HepG2 (cell line): Measurements from ENCODE around the gene CYP4F2. TPM values are rescaled to one million over a fixed set of nuclear protein-coding genes. Genes with fewer than 3 reads are reported as not detected.

Experiments
- ATAC-seq: fragments of 200-7000 bp; cut with Tn5 transposase; 3 replicates; pipeline ENCODE4 v1.9.1; 2020; ENCODE audit warnings: mild to moderate bottlenecking, moderate library complexity
- BruUV-seq: library from RNA; stranded (reverse); fragments of 400-500 nt; replicated peaks from 2 replicates; lab custom pipeline; 2021; lab: Mats Ljungman, UMichigan
- CTCF ChIA-PET: fragments of 300-600 bp; formaldehyde crosslinking; extraction: SDS; loops from one replicate; lab custom pipeline; 2021; ENCODE audit warnings: low total read pairs, inconsistent platforms, low intra/inter-chr PET ratio; lab: Yijun Ruan, JAX
- POLR2A ChIA-PET: fragments of 350-600 bp; sonication (Branson Sonifier 250); formaldehyde crosslinking; loops from one replicate; lab custom pipeline; 2020; ENCODE audit warnings: antibody characterized with exemption, inconsistent platforms; lab: Yijun Ruan, JAX
- DNase-seq: peaks from one replicate; pipeline ENCODE4 v3.0.0-alpha.2; 2015; ENCODE audit warnings: low spot score
- FAIRE-seq: peaks from 3 replicates; lab custom pipeline; 2011; peaks lifted over from hg19 to GRCh38; lab: Jason Lieb, UNC
- H2AFZ ChIP-seq: one replicate; pipeline ENCODE4 v1.6.1; 2011; ENCODE audit warnings: low read length, inconsistent platforms
- H3K27ac ChIP-seq: fragments of 300-600 bp; 3 replicates; pipeline ENCODE4 v1.8.0; 2011; ENCODE audit warnings: mixed run types, mild to moderate bottlenecking, mixed read lengths, low read length, inconsistent platforms; ENCODE audit not compliant: insufficient read depth; ENCODE audit errors: extremely low read length
- H3K27me3 ChIP-seq, 2 experiments: fragments of 200-600 bp in 1 of 2; 2 replicates in 1 of 2; 3 replicates in 1 of 2; pipeline versions ENCODE4 v1.6.0 to v1.8.0; 2011; ENCODE audit warnings: low read length in 2 of 2, mild to moderate bottlenecking in 2 of 2, moderate library complexity in 2 of 2, inconsistent platforms in 1 of 2; ENCODE audit not compliant: insufficient read depth in 2 of 2, control insufficient read depth in 1 of 2
- H3K36me3 ChIP-seq, 2 experiments: fragments of 200-600 bp in 1 of 2; replicated peaks in 1 of 2; 2 replicates in 1 of 2; 3 replicates in 1 of 2; pipeline versions ENCODE4 v1.5.1 to v1.8.0; 2011; ENCODE audit warnings: low read length in 2 of 2, inconsistent platforms in 1 of 2; ENCODE audit not compliant: insufficient read depth in 2 of 2, control insufficient read depth in 1 of 2
- H3K4me1 ChIP-seq: 2 replicates; pipeline ENCODE4 v1.5.1; 2012; ENCODE audit warnings: low read length, inconsistent platforms; ENCODE audit not compliant: insufficient read depth
- H3K4me2 ChIP-seq: 2 replicates; pipeline ENCODE4 v1.6.0; 2011; ENCODE audit warnings: low read depth, low read length, inconsistent platforms
- H3K4me3 ChIP-seq, 3 experiments: fragments of 200-600 bp in 1 of 3; sonication (generic), shearing (Covaris generic) in 1 of 3; replicated peaks in 1 of 3; 2 replicates each; pipeline ENCODE4 v1.5.1; 2011 to 2016; ENCODE audit warnings: low read length in 3 of 3, inconsistent platforms in 2 of 3, low read depth in 2 of 3, mild to moderate bottlenecking in 2 of 3, control low read depth in 1 of 3, mixed read lengths in 1 of 3; ENCODE audit not compliant: insufficient read depth in 1 of 3
- H3K79me2 ChIP-seq: one replicate; pipeline ENCODE4 v1.6.1; 2011; ENCODE audit warnings: low read length, inconsistent platforms; ENCODE audit not compliant: insufficient read depth
- H3K9ac ChIP-seq: 2 replicates; pipeline ENCODE4 v1.6.0; 2011; ENCODE audit warnings: mild to moderate bottlenecking, low read depth, low read length, inconsistent platforms; ENCODE audit not compliant: insufficient read depth
- H3K9me3 ChIP-seq: 2 replicates; pipeline ENCODE4 v1.5.1; 2012; ENCODE audit warnings: mild to moderate bottlenecking, low read length
- H4K20me1 ChIP-seq: 2 replicates; pipeline ENCODE4 v1.6.0; 2011; ENCODE audit warnings: inconsistent platforms, mild to moderate bottlenecking, low read length, moderate library complexity; ENCODE audit not compliant: insufficient read depth
- FOSL2 ChIP-seq: sonication (generic); formaldehyde crosslinking; IDR thresholded peaks from 2 replicates; pipeline ENCODE4 v1.4.0; 2020; ENCODE audit warnings: missing genetic modification reagents
- HES4 ChIP-seq: sonication (generic); formaldehyde crosslinking; IDR thresholded peaks from 2 replicates; pipeline ENCODE4 v1.9.0; 2021; ENCODE audit warnings: mild to moderate bottlenecking, missing genetic modification reagents, borderline replicate concordance
- HNRNPH1 ChIP-seq: fragments of 200-400 bp; formaldehyde crosslinking; optimal IDR thresholded peaks from 2 replicates; pipeline ENCODE3; 2017; ENCODE audit warnings: mild to moderate bottlenecking, low read depth, low read length
- MLLT10 ChIP-seq: sonication (generic); formaldehyde crosslinking; IDR thresholded peaks from 2 replicates; pipeline ENCODE4 v1.4.0; 2020; ENCODE audit warnings: missing genetic modification reagents
- PHF5A ChIP-seq: IDR thresholded peaks from one replicate; pipeline ENCODE4 v1.6.1; 2018; ENCODE audit warnings: low read depth, missing genetic modification reagents; ENCODE audit not compliant: unreplicated experiment
- SMC3 ChIP-seq: IDR thresholded peaks from 2 replicates; pipeline ENCODE4 v1.6.1; 2011; ENCODE audit warnings: low read length, improper control_type of control experiment
- TRAFD1 ChIP-seq: sonication (generic); formaldehyde crosslinking; IDR thresholded peaks from 2 replicates; pipeline ENCODE4 v1.5.1; 2020; ENCODE audit warnings: missing genetic modification reagents, mild to moderate bottlenecking, borderline replicate concordance
- ZBTB8A ChIP-seq: sonication (generic); formaldehyde crosslinking; IDR thresholded peaks from 2 replicates; pipeline ENCODE4 v1.4.0; 2020; ENCODE audit warnings: mild to moderate bottlenecking, low read depth, missing genetic modification reagents, borderline replicate concordance
- ZFP62 ChIP-seq: sonication (generic); formaldehyde crosslinking; IDR thresholded peaks from 2 replicates; pipeline ENCODE4 v1.4.0; 2020; ENCODE audit warnings: missing genetic modification reagents
- ZFX ChIP-seq: sonication (generic); formaldehyde crosslinking; IDR thresholded peaks from 2 replicates; pipeline ENCODE4 v1.4.0; 2020; ENCODE audit warnings: mild to moderate bottlenecking, low read depth, missing genetic modification reagents, moderate library complexity
- ZGPAT ChIP-seq: IDR thresholded peaks from 2 replicates; pipeline ENCODE4 v1.6.1; 2016; ENCODE audit warnings: mild to moderate bottlenecking
- ZNF296 ChIP-seq: sonication (generic); formaldehyde crosslinking; conservative IDR thresholded peaks from 2 replicates; pipeline ENCODE4 v1.5.0; 2020; ENCODE audit warnings: mild to moderate bottlenecking, missing genetic modification reagents
- ZNF383 ChIP-seq: sonication (generic); formaldehyde crosslinking; IDR thresholded peaks from 2 replicates; pipeline ENCODE4 v1.4.0; 2020; ENCODE audit warnings: missing genetic modification reagents, mild to moderate bottlenecking, borderline replicate concordance
- ZNF543 ChIP-seq: sonication (generic); formaldehyde crosslinking; IDR thresholded peaks from 2 replicates; pipeline ENCODE4 v1.4.0; 2020; ENCODE audit warnings: mild to moderate bottlenecking, missing genetic modification reagents
- ZSCAN22 ChIP-seq: sonication (generic); formaldehyde crosslinking; IDR thresholded peaks from 2 replicates; pipeline ENCODE4 v1.4.0; 2020; ENCODE audit warnings: mild to moderate bottlenecking, missing genetic modification reagents
- WGBS: methylation state at CpG from one replicate; pipeline ENCODE4 v1.1.6; 2017; ENCODE audit warnings: low lambda C conversion rate; 5-methylcytosine and 5-hydroxymethylcytosine counted together
- in situ Hi-C: cut with HindIII; loops from 2 replicates; pipeline ENCODE4 v1.10.0; 2017; ENCODE audit warnings: low pct_unique_long_range_greater_than_20kb; ENCODE audit not compliant: extremely low pct_ligation_motif_present
- intact Hi-C: fragments of 100-400 bp; cut with micrococcal nuclease; formaldehyde crosslinking; loops from one replicate; pipeline ENCODE4 v1.10.0; 2022; ENCODE audit not compliant: unreplicated experiment
- polyA plus RNA-seq, 8 experiments: library from polyadenylated mRNA; depleted of rRNA in 3 of 8; stranded (reverse) in 7 of 8; unstranded in 1 of 8; fragments of >200 nt; fragmentation: Illumina TruSeq in 4 of 8; extraction: Trizol in 4 of 8; gene quantifications; 2 replicates each; pipeline versions ENCODE4 v1.2.1 to v1.2.3, GENCODE V29; 2011 to 2016; ENCODE audit warnings: low read depth in 4 of 8, missing spikeins in 1 of 8, mixed read lengths in 1 of 8; ENCODE audit not compliant: insufficient read depth in 1 of 8
- total RNA-seq, 5 experiments: library from RNA; depleted of rRNA; stranded (reverse); fragments of >200 nt; fragmentation: Illumina TruSeq; extraction: Trizol; gene quantifications; 2 replicates each; pipeline ENCODE4 v1.2.3, GENCODE V29; 2016; ENCODE audit warnings: low read depth in 1 of 5
- TF ChIP-seq, protein P1 (sequence below): sonication (generic); formaldehyde crosslinking; IDR thresholded peaks from 2 replicates; pipeline ENCODE4 v1.4.0; 2020; ENCODE audit warnings: mild to moderate bottlenecking, missing genetic modification reagents, borderline replicate concordance
- TF ChIP-seq, protein P2 (sequence below): sonication (generic); formaldehyde crosslinking; IDR thresholded peaks from 2 replicates; pipeline ENCODE4 v1.5.0; 2020; ENCODE audit warnings: mild to moderate bottlenecking, missing genetic modification reagents

CYP4F2 gene
- total and polyA plus RNA-seq, 2 of the 13 experiments (the other 11 are each of a cell fraction or from before 2014, with no cell fraction given) = 3.7 to 3.9 TPM

DNA sequence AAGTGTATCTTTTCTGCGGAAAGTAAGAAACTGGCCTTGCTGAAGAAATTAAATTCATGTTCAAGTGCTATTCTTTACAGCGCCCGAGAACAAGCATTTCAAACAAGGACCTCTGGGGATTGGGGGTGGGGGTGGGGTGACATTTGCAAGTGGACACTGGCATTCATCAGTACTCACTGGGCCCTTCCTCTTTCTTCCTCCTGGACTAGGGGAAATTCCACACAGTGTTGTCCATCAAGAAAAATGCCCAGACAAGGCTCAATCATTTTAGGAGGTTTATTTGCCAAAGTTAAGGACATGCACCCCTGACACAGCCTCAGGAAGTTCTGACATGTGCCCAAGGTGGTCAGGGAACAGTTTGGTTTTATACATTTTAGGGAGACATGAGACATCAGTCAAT is 59.5 kb downstream of the CYP4F2 start:
- H3K4me1 ChIP-seq = peaks cover 8% of the 10 kb centered on the region
- 100% methylated on average over 3 of the region's 3 CpGs for WGBS
- H3K9me3 ChIP-seq = no peaks in the 10 kb centered on the region
- no peaks in the 10 kb centered on the region for H3K36me3 ChIP-seq
- no peak overlapping the region for H2AFZ ChIP-seq
- POLR2A ChIA-PET = no interaction called here
- DNase-seq = no peak
- no peak overlapping the region for H3K27ac ChIP-seq
- no peak overlapping the region for H3K4me2 ChIP-seq
- H4K20me1 ChIP-seq = no peaks in the 10 kb centered on the region
- BruUV-seq = no TSS peak
- no peak for TF ChIP-seq ZNF296
- TF ChIP-seq ZFP62 (CRISPR knock-in tag) = no peak
- TF ChIP-seq HNRNPH1 = no peak
- no peak for TF ChIP-seq ZNF383 (CRISPR knock-in tag)
- no peak for TF ChIP-seq HES4
- no peak for TF ChIP-seq ZBTB8A (CRISPR knock-in tag)
- TF ChIP-seq PHF5A (CRISPR knock-in tag) = no peak
- TF ChIP-seq, protein P1, sequence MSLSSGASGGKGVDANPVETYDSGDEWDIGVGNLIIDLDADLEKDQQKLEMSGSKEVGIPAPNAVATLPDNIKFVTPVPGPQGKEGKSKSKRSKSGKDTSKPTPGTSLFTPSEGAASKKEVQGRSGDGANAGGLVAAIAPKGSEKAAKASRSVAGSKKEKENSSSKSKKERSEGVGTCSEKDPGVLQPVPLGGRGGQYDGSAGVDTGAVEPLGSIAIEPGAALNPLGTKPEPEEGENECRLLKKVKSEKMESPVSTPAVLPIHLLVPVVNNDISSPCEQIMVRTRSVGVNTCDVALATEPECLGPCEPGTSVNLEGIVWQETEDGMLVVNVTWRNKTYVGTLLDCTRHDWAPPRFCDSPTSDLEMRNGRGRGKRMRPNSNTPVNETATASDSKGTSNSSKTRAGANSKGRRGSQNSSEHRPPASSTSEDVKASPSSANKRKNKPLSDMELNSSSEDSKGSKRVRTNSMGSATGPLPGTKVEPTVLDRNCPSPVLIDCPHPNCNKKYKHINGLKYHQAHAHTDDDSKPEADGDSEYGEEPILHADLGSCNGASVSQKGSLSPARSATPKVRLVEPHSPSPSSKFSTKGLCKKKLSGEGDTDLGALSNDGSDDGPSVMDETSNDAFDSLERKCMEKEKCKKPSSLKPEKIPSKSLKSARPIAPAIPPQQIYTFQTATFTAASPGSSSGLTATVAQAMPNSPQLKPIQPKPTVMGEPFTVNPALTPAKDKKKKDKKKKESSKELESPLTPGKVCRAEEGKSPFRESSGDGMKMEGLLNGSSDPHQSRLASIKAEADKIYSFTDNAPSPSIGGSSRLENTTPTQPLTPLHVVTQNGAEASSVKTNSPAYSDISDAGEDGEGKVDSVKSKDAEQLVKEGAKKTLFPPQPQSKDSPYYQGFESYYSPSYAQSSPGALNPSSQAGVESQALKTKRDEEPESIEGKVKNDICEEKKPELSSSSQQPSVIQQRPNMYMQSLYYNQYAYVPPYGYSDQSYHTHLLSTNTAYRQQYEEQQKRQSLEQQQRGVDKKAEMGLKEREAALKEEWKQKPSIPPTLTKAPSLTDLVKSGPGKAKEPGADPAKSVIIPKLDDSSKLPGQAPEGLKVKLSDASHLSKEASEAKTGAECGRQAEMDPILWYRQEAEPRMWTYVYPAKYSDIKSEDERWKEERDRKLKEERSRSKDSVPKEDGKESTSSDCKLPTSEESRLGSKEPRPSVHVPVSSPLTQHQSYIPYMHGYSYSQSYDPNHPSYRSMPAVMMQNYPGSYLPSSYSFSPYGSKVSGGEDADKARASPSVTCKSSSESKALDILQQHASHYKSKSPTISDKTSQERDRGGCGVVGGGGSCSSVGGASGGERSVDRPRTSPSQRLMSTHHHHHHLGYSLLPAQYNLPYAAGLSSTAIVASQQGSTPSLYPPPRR (CRISPR knock-in tag) = no peak
- no peak for TF ChIP-seq ZNF543
- TF ChIP-seq FOSL2 (CRISPR knock-in tag) = no peak
- TF ChIP-seq TRAFD1 (CRISPR knock-in tag) = no peak
- TF ChIP-seq SMC3 = no peak
- TF ChIP-seq MLLT10 (CRISPR knock-in tag) = no peak
- no peak for TF ChIP-seq ZSCAN22
- no peak for TF ChIP-seq ZGPAT (CRISPR knock-in tag)
- TF ChIP-seq ZFX = no peak
- TF ChIP-seq, protein P2, sequence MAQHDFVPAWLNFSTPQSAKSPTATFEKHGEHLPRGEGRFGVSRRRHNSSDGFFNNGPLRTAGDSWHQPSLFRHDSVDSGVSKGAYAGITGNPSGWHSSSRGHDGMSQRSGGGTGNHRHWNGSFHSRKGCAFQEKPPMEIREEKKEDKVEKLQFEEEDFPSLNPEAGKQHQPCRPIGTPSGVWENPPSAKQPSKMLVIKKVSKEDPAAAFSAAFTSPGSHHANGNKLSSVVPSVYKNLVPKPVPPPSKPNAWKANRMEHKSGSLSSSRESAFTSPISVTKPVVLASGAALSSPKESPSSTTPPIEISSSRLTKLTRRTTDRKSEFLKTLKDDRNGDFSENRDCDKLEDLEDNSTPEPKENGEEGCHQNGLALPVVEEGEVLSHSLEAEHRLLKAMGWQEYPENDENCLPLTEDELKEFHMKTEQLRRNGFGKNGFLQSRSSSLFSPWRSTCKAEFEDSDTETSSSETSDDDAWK (CRISPR knock-in tag) = no peak
- H3K9ac ChIP-seq = no peak overlapping the region
- intact Hi-C loops = no loop called here
- no peak for ATAC-seq
- in situ Hi-C loops = no loop called here
- H3K79me2 ChIP-seq = no peaks in the 10 kb centered on the region
- FAIRE-seq = no peak
- CTCF ChIA-PET = no interaction called here
- no peaks in the 10 kb centered on the region; a peak in 1 of 5 replicates for H3K27me3 ChIP-seq
- no peak overlapping the region for H3K4me3 ChIP-seq
